ENCODE results near the gene PEX13.
A peak's percentile ranks its signal among the peaks of the same experiment; 100 is the strongest.
"Not testable (repeated sequence)": the region's sequence is repeated elsewhere in the genome, so short reads cannot be mapped to it uniquely, and the experiment has no call there.

The PEX13 gene, protein sequence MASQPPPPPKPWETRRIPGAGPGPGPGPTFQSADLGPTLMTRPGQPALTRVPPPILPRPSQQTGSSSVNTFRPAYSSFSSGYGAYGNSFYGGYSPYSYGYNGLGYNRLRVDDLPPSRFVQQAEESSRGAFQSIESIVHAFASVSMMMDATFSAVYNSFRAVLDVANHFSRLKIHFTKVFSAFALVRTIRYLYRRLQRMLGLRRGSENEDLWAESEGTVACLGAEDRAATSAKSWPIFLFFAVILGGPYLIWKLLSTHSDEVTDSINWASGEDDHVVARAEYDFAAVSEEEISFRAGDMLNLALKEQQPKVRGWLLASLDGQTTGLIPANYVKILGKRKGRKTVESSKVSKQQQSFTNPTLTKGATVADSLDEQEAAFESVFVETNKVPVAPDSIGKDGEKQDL

DNA sequence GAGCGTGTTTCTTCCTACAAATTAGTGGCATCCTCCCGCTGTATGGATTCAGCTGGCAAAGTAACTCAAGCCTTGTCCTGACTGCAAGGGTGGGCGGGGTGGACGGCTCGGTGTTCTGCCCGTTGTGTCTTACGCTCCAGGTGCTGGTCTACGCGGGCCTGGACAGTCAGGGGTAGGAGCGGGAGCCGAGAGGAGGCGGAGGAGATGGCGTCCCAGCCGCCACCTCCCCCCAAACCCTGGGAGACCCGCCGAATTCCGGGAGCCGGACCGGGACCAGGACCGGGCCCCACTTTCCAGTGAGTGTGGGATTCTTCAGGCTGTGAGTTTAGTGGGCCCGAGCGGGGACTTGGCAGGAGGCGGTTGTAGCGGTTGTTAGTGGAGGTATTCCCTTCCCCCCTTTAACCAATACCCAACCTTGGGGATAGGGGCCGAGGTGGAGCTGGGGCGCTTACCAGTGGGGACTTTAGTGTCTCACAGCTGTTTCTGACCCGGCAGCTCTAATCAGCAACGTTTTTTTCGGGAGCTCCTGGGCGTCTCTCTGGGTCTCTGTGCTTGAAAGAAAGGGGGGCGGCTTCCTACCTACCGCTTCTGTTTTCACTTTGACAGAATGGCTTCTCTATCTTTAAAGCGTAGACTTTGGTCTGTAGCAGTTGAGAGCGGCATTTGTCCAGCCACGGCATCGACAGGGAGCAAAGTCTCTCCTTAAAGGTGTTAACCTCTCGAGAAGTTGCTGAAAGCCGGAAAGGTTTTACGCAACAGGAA lies at the start of gene PEX13, which contains the start of gene PUS10:
Gene PEX13 (plus strand): TSS at position 165 of the 762 bp plus-strand sequence. CDS start 40 bp downstream, at position 205.
Gene PUS10 (minus strand): TSS at position 700 of the 762 bp plus-strand sequence. CDS start 6,365 bp downstream, outside the sequence.
- DNase-seq (ENCODE audit: low spot score), result peak; percentile 55

DNA sequence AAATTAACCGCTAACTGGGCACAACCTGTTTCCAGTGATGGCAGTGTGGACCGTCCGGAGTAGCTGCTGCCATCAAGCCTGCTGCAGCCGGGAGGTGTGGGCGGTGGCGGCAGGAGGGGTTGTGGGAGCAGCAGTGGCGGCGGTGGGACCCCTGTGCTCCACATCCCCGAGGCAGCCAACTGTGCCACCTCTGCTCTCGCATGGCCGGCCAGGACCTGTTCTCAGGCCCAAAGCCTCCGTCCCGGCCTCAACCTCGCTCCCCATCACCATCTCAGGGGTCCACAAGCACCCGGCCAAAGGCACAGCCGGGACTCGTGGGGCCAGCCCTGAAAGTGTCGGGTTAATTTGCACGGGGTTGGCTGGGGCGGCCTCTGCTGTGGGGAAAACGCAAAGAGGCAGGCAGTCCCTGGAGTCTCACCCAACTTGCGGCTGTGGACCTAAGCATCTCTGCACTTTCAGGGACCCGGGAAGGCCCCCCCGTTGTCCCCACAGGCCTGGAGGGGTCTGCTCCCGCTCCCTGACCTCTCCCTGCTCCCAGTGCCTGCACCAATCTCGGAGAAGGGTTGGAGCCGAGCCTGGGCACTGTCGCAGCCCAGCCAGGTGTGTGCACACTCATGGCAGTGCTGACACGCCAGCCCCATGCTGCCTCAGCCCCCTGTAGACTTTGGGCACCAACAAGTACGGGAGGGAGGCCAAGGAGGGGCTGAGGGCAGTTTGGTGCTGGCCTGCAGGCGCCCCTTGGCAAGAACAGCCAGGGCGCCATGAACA lies 44.4 kb upstream of the PEX13 start:
- DNase-seq (ENCODE audit: low spot score), result no peak

DNA sequence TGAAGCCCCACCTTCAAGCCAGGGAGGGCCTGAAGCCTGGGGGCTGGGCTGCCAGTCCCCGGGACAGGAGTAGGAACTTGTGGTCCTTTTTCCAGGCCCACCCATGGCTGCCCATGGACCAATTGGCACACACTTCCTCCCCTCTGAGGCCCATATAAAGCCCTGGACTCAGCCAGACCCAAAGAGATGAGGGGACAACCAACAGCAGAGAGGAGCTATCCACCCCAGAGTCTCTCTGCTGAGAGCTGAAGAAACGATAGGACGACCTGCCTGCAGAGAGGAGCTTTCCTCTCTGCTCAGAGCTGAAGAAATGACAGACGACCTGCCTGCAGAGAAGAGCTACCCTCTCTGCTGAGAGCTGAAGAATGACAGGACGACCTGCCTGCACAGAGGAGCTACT lies 43.8 kb upstream of the PEX13 start:
- no peak for DNase-seq (ENCODE audit: low spot score)

DNA sequence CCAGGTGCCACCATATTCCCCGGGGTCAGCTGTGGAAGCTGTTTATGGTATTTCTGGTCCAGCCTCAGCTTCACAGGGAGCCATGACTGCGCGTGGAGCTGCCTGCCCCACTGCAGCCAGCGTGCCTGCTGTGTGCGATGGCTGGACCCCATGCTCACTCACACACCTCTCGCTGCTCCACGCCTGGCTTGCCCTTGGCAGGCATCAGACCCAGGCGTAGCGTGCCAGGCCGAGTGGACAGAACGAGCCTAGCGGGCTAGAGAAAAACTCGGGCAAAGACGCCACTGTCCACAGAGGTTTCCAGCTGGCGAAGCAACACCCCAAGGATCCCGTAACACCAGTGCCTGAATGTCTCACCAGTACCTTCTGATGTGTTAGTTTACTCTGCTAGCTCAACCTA lies 42.9 kb upstream of the PEX13 start:
- DNase-seq (ENCODE audit: low spot score), result no peak

DNA sequence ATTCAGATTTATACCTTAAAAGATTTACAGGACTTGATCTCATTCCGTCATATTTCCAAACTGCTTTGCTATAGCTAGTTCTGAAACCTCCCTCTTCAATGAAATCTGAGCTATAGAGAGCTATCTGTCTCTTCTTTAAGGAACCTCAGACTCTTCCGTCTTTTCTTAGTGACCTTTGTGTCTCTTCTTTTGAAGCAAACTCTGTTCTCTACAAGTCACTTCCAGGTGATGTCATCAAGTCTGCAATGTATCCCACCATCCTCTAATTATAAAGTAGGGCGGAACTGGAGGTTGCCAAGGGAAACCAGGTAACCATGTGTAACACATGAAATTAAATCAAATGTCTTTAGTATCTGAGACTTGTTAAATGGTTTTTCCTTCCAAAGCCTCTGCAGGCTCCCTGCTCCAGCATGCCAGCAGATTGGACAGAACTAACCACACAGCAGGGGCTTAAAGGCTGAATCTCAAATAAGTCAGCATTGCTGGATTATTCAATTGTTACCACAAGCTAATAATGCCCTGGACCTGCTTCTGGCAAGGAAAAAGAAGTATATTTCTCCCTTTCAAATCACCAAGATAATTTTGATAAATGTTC lies 41.2 kb upstream of the PEX13 start:
- no peak for DNase-seq (ENCODE audit: low spot score)

DNA sequence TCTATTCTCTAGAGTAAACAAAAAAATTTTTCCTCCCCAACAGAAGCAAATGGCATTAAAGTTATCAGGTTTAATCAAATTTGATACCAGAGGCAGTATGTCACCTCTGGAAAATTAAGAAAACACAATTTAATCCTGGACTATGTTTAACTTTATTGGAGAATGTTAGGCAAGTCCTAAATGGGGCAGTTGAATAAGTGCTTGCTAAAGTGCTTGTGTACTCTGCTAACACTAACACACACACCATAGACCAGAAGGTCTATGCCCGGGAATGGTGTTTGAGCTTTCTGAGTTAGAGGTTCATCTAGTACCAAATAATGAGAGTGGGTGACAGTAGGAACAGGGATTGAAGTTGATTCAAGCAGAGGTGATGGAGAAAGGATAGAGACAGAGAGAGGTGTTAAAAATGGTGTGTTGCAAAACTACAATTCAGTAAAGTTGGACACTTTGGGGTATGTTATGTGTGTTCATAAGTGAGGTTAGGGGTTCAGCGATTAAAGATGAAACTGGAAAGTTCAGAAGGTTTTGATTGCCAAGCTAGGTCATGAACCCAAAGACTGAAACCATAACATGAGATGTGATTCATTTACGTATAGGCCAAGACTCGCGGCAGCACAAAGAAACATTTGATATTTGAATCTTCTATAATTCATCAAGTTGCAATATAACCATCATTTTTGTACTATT lies 40.5 kb upstream of the PEX13 start:
- no peak for DNase-seq (ENCODE audit: low spot score)

DNA sequence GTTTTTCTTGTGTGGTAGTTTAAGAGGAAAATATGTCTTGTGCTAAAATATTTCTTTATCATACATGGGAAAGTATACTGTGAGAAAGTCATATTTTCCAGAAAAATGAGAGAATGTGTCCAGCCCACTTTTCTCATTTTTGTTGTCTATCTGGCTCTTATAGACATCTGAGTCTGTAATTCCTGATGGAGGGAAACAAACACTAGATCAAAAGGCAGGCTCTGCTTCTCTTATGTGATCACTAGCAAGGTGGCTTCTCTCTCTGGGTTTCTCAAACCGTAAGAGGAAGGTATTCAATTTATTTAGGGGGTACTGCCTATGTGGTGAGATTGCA lies 40.0 kb upstream of the PEX13 start:
- no peak for DNase-seq (ENCODE audit: low spot score)

DNA sequence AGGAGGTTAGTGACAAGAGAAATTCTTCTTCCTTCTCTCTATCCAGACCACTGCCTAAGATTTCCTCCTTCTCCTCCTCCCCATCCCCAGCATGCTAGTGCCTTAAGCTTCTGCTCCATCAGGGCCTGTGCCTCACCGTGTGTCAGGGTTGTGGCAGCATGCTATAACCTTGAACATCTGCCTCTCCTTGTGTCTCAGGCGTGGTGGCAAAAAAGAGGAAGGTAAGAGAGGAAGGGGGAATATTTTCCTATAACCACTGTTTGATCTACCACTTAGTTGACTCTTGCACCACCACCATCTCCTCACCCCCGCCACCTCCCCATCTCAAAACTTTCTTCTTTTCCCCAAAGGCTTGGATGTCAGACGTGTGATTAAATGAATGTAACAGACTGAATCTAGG lies 38.3 kb upstream of the PEX13 start:
- no peak for DNase-seq (ENCODE audit: low spot score)

DNA sequence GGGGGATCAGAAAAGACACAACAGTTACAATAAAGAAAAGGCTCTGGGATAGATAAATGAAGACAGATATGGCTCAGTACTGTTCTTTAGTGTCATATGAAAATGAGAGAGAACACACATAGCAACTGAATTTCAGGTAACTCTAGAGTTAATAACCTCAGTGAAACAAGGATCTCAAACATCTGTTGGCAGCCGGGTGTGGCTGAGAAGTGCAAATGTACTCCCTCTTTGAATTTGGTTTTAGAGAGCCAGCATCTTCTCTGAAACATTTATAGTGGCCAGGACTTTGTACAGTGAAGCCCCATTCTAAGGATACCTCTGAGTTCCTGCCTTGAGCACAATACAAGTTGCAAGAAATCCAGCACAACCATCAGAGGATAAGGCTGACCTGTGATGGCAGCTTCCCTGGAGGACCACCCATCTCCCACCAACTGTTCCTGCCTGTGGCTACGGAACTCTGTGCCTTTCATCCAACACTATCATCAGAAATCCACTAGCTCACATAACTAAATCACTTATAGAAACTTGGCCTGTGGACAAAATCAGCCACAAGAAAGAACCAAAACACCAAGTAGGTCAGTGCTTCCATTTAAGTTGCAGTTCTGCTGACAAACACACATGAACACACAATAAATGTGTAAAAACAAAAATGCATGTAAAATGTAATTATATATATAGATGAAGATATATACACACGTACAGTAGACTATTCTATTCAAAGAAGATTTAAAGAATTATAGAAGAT lies 37.3 kb upstream of the PEX13 start:
- no peak for DNase-seq (ENCODE audit: low spot score)

DNA sequence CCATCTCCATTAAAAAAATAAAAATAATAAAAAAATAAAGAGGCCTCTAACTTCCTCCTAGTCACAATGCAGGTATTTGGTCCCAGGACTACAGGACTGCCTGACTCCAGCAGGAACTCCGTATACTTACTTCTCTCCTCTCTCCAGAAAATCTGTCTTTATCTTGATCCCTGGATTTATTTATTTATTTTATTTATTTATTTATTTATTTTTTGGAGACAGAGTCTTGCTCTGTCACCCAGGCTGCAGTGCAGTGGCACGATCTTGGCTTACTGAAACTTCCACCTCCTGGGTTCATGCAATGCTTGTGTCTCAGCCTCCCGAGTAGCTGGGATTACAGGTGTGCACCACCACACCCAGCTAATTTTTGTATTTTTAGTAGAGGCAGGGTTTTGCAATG lies 35.5 kb upstream of the PEX13 start:
- not testable (repeated sequence) for DNase-seq (ENCODE audit: low spot score)

DNA sequence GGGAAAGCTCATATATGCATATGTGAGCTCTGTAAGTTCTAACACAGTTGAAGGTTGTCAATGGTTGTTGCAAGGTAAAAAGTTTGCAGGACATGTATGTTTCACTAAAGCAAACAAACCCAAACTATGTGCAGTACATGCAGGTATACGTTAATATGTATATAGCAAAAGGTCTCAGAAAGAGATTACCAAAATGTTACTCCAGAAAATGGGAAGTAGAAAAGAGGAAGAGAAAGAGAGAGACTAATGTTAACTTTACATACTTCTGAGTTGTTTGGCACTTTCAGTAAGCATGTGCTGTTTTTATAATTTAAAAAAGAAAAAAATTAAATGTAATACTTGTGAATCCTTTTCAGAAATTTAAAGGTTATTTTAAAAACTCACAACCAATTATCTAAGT lies 32.8 kb upstream of the PEX13 start:
- DNase-seq (ENCODE audit: low spot score), result no peak

DNA sequence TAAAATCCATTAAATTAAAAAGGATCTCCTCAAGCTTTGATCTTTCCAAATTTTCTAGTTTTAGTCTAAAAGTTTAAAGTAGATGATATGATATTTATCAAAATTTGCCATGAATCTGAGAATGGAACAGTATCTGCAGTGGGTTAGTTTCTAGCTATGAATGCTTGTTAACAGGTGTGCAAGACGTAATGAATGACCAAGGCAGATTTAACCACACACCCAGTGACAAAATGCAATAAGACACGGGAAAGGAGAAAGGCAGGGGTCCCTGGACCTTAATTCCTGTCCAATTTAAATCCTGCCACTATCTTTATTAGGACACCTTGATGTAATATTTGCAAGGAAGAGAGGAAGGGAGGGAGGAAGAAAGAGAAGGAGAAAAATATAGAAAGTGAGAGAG lies 30.5 kb upstream of the PEX13 start:
- no peak for DNase-seq (ENCODE audit: low spot score)

DNA sequence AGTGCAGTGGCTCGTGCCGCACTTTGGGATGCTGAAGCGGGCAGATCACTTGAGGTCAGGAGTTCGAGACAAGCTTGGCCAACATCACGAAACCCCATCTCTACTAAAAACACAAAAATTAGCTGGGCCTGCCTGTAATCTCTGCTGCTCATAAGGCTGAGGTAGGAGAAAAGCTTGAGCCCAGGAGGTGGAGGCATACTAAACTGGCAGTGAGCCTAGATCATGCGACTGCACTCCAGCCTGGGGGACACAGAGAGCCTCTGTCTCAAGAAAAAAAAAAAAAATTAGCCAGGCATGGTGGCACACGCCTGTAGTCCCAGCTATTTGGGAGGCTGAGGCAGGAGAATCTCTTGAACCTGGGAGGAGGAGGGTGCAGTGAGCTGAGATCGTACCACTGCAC lies 29.9 kb upstream of the PEX13 start:
- DNase-seq (ENCODE audit: low spot score), result not testable (repeated sequence)

DNA sequence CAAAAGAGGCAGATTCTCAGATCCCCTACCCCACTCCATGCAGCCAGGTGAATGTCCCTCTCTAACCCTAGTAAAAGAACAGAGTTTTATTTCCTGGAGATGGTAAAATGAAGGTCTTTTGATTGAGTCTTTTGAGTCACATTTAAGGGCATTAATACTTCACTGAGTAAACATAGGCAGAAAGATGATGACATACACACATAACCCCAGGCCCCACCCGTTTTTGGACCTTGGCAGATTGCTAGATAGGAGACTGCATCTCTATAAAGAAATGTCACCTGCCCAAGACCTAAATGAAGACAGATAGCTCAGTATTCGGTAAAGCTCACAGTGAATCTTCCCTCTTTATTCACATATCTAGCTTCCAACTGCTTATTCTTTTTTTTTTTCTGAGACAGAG lies 28.3 kb upstream of the PEX13 start:
- DNase-seq (ENCODE audit: low spot score), result no peak

DNA sequence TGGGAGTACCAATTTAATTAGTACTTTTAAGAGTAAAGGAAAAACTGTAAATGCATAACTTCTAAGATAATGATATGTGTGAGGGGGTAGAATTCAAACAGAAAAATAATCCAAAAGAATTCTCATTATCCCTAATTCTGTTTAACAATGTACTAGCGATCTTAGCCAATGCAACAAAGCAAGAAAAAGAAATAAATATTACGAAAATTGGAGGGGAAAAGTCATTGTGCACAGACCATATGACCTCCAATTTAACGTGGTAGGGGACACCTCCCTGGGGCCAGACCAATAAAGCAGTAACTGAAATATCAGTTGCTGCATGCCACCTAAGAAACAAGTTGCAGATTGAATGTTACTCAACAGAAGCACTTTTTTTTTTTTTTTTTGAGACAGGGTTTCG lies 25.9 kb upstream of the PEX13 start:
- DNase-seq (ENCODE audit: low spot score), result no peak

DNA sequence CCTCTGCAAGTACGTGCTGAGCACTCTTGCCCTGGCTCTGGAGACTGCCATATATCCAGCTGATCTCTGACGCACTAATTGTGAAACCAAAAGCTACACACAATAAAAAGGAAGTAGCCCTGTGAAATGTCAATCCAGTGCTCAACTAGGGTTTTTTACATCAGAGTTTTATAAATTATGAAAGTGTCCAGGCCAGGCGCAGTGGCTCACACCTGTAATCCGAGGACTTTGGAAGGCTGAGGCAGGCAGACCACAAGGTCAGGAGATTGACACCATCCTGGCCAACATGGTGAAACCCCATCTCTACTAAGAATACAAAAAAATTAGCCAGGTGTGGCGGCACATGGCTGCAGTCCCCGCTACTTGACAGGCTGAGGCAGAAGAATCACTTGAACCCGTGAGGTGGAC lies 24.5 kb upstream of the PEX13 start:
- DNase-seq (ENCODE audit: low spot score), result peak; percentile 53

DNA sequence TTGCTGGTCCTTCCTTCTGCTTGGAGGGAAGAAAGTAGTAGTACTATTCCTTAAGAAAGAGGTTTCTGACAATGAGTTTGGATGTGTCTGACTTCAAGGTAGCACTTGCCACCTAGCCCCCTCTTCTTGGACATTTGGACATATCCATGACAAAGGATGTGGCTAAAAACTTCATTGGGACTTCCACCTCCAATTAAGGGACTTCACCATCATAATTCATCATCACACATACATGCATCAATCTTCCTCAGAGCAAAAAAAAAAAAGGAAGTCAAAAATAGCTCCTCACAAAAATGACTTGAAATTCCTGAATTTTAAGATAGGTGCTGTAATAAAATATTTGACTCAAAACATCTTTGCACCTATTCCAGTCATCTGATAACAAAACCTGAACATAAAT lies 23.4 kb upstream of the PEX13 start:
- DNase-seq (ENCODE audit: low spot score), result no peak

DNA sequence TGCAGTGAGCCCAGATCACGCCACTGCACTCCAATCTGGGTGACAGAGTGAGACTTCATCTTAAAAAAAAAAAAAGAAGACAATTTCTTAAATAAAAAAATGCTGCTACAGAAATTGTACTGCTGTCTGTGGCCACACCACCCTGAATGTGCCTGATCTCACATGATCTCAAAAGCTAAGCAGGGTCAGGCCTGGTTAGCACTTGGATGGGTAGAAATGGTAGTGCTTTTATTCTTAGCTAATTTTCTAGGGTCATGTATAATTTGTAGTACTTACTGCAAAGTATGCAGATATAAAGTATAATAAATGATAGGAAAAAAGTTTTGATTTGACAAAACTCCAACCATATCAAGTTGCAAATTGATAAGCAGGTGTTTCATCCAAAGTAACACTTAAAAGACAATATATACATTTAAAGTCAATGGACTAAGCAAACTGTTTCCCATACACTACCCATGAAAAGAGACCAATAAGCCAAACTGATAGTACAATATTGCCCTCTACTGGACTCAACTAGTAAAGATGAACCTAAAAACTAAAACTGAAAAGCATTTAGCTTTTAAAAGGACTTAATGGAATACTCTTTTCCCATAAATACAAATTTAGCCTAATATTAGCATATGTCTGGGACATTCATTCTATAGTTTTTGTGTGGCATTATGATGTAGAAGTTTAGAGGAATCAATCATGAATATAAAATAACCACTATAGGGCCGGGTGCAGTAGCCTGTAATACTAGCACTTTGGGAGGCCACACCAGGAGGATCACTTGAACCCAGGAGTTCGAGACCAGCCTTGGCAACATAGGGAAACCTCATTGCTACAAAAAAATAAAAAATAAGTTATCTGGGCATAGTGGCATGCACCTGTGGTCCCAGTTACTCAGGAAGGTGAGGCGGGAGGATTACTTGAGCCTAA lies 18.6 kb upstream of the PEX13 start:
- DNase-seq (ENCODE audit: low spot score), result peak; percentile 67

DNA sequence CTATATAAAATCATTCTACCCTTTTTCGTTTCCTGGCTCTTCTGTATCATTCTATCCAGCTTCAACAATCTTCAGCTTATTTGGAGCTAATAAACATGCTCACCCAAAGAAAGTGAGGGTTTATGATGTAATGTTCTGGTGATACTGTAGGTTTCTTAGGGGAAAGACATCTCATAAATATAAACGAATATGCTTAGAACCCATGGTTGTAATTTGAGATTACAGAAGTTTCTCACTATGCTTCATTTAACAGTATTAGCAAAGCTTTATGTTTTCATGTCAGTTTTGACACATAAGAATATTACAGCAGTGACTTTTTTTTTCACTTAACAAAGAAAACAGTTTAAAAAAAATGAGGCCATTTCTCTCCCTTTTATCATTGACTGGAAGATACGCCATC lies 11.8 kb upstream of the PEX13 start:
- DNase-seq (ENCODE audit: low spot score), result no peak

All from CD4-positive, alpha-beta T cell treated with Interleukin-15 for 4 hours (primary cell).